ENCODE measurements around the gene OXSM.

DNA sequence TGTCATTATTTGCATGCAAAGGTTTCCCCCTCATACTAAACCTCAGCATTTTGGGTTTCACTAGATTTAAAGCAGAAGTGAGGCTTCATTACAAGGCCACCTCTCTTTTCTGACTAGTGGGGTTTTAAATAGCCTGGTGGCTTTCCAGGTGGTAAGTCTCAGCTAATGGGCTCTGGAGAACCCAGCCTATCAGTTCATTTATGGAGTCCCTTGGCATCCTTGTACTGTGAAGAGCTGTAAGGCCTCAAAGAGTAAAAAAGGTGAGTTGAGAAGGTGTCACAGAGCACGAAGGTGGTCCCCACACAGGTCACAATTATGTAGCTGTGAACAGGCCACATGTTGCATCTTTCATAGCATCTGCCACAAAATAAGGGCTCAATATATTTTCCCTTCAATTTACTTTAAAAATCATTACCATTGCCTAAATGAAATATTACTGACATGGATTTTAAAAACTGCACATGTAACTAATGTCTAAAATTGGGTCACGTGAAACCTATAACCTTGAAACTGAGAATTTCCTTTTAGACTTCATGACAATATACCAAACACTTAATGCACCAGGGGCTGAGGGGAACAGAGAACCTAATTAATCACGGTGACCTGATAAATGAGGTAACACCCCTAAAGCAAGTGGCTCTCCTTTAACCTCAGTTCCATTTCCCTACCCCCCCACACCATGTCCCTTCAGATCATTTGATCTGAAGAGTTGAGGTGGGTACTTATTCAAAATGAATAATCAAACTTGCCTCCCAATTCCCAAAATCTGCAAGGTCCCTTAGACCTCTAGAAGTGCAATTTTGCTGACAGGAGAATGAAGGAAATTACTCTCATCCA lies 7.9 kb upstream of the OXSM start:
- TF ChIP-seq CTCF (conservative IDR thresholded peaks at IDR 0.05; ENCODE audit: low read depth in 2 of 2) (no peak), EZH2 (IDR thresholded peaks at IDR 0.05; ENCODE audit: low read depth, unreplicated experiment) (no peak), POLR2AphosphoS5 (IDR thresholded peaks at IDR 0.05; ENCODE audit: low read depth) (no peak), ZNF114 (CRISPR knock-in tag; IDR thresholded peaks at IDR 0.05) (no peak)
